H1 (cell line): ENCODE results near the gene CLUH. TPM values are rescaled to one million over a fixed set of nuclear protein-coding genes. Genes with fewer than 3 reads are reported as not detected.

Source experiments
- CTCF ChIA-PET: fragments of 300-600 bp; sonication (Branson Sonifier 250); formaldehyde crosslinking; loops from one replicate; lab custom pipeline; 2021; ENCODE audit not compliant: partially characterized antibody; lab: Charles Lee
- POLR2A ChIA-PET: fragments of 300-600 bp; sonication (Branson Sonifier 250); formaldehyde crosslinking; loops from one replicate; lab custom pipeline; 2021; ENCODE audit warnings: inconsistent platforms; ENCODE audit not compliant: partially characterized antibody; lab: Charles Lee
- DNase-seq, 2 experiments: peaks; one replicate each; pipeline versions ENCODE4 v3.0.0 to v3.0.0-alpha.2; 2010 to 2022; ENCODE audit warnings: low spot score in 2 of 2, low read depth in 1 of 2, mixed read lengths in 1 of 2
- FAIRE-seq: peaks from 2 replicates; lab custom pipeline; 2011; peaks lifted over from hg19 to GRCh38; lab: Jason Lieb, UNC
- H2AFZ ChIP-seq: 2 replicates; pipeline ENCODE4 v1.8.1; 2012; ENCODE audit warnings: low read length, inconsistent platforms
- H2AK5ac ChIP-seq: 2 replicates; pipeline ENCODE4 v1.6.1; 2013; ENCODE audit warnings: low read depth, low read length
- H2BK120ac ChIP-seq: replicated peaks from 2 replicates; pipeline ENCODE3; 2013; ENCODE audit warnings: low read depth, low read length, inconsistent platforms
- H2BK12ac ChIP-seq: 2 replicates; pipeline ENCODE4 v1.6.1; 2013; ENCODE audit warnings: low read depth, low read length
- H2BK15ac ChIP-seq: 2 replicates; pipeline ENCODE4 v1.6.1; 2013; ENCODE audit warnings: low read length
- H2BK20ac ChIP-seq: 2 replicates; pipeline ENCODE4 v1.6.1; 2013; ENCODE audit warnings: low read length
- H2BK5ac ChIP-seq: 2 replicates; pipeline ENCODE4 v1.6.1; 2013; ENCODE audit warnings: low read depth, low read length
- H3K14ac ChIP-seq: 2 replicates; pipeline ENCODE4 v1.6.1; 2013; ENCODE audit warnings: inconsistent platforms; ENCODE audit not compliant: insufficient read length
- H3K18ac ChIP-seq: 2 replicates; pipeline ENCODE4 v1.6.1; 2013; ENCODE audit warnings: low read length; ENCODE audit errors: extremely low read depth
- H3K23ac ChIP-seq: 2 replicates; pipeline ENCODE4 v1.6.1; 2013; ENCODE audit warnings: inconsistent platforms; ENCODE audit not compliant: insufficient read length
- H3K23me2 ChIP-seq: 2 replicates; pipeline ENCODE4 v1.6.1; 2013; ENCODE audit warnings: low read depth, low read length
- H3K27ac ChIP-seq: 2 replicates; pipeline ENCODE4 v1.6.1; 2011; ENCODE audit warnings: low read depth, low read length, inconsistent platforms
- H3K27me3 ChIP-seq, 4 experiments: replicated peaks in 1 of 4; 1 replicate in 1 of 4; 2 replicates in 3 of 4; pipeline versions ENCODE4 v1.6.1 to v1.8.1; 2011 to 2013; ENCODE audit warnings: low read length in 3 of 4, mild to moderate bottlenecking in 3 of 4, inconsistent platforms in 2 of 4, mixed read lengths in 2 of 4, moderate library complexity in 1 of 4; ENCODE audit not compliant: control insufficient read depth in 3 of 4, insufficient read depth in 3 of 4; ENCODE audit errors: extremely low read depth in 1 of 4
- H3K36me3 ChIP-seq, 4 experiments: 2 replicates each; pipeline versions ENCODE4 v1.6.1 to v1.8.1; 2011 to 2013; ENCODE audit warnings: mild to moderate bottlenecking in 4 of 4, low read length in 3 of 4, moderate library complexity in 2 of 4, control low read depth in 1 of 4, inconsistent platforms in 1 of 4; ENCODE audit not compliant: insufficient read depth in 4 of 4, control insufficient read depth in 2 of 4
- H3K4ac ChIP-seq: replicated peaks from 2 replicates; pipeline ENCODE3; 2013; ENCODE audit warnings: low read length, low read depth, mixed read lengths, inconsistent platforms; ENCODE audit not compliant: insufficient read length
- H3K4me1 ChIP-seq, 4 experiments: replicated peaks in 1 of 4; 1 replicate in 1 of 4; 2 replicates in 3 of 4; pipeline versions ENCODE4 v1.6.1 to v1.8.1; 2011 to 2013; ENCODE audit warnings: low read length in 3 of 4, inconsistent platforms in 2 of 4, mixed read lengths in 1 of 4; ENCODE audit not compliant: insufficient read depth in 4 of 4, control insufficient read depth in 3 of 4
- H3K4me2 ChIP-seq, 2 experiments: 2 replicates each; pipeline versions ENCODE4 v1.6.1 to v1.8.1; 2011 to 2013; ENCODE audit warnings: low read depth in 2 of 2, low read length in 2 of 2, control low read depth in 1 of 2, inconsistent platforms in 1 of 2, mild to moderate bottlenecking in 1 of 2; ENCODE audit not compliant: insufficient read depth in 1 of 2
- H3K4me3 ChIP-seq, 4 experiments: fragments of 200-600, 300-600 bp in 1 of 4; sonication (generic), shearing (Covaris generic), sonication (Bioruptor Twin) in 1 of 4; 2 replicates each; pipeline versions ENCODE4 v1.5.1 to v1.8.1; 2011 to 2016; ENCODE audit warnings: low read length in 4 of 4, low read depth in 3 of 4, control low read depth in 2 of 4, inconsistent platforms in 2 of 4, mild to moderate bottlenecking in 2 of 4, mixed read lengths in 1 of 4, moderate library complexity in 1 of 4; ENCODE audit not compliant: insufficient read depth in 2 of 4; ENCODE audit errors: extremely low read depth in 1 of 4
- H3K56ac ChIP-seq: replicated peaks from 2 replicates; pipeline ENCODE3; 2013; ENCODE audit warnings: low read depth, mild to moderate bottlenecking, mixed read lengths, low read length, inconsistent platforms; ENCODE audit not compliant: insufficient read length
- H3K79me1 ChIP-seq: 2 replicates; pipeline ENCODE4 v1.6.1; 2013; ENCODE audit warnings: low read depth, low read length, control low read depth
- H3K79me2 ChIP-seq, 2 experiments: 2 replicates each; pipeline versions ENCODE4 v1.6.1 to v1.8.1; 2012 to 2013; ENCODE audit warnings: low read length in 2 of 2, mild to moderate bottlenecking in 2 of 2, inconsistent platforms in 1 of 2; ENCODE audit not compliant: insufficient read depth in 2 of 2, control insufficient read depth in 1 of 2
- H3K9ac ChIP-seq, 4 experiments: replicated peaks in 1 of 4; 1 replicate in 1 of 4; 2 replicates in 3 of 4; pipeline versions ENCODE4 v1.6.1 to v1.8.1; 2011 to 2013; ENCODE audit warnings: low read depth in 3 of 4, low read length in 3 of 4, control low read depth in 2 of 4, mild to moderate bottlenecking in 2 of 4, moderate library complexity in 2 of 4, inconsistent platforms in 1 of 4; ENCODE audit errors: extremely low read depth in 1 of 4
- H3K9me3 ChIP-seq, 2 experiments: 2 replicates each; pipeline versions ENCODE4 v1.6.1 to v1.8.1; 2012 to 2013; ENCODE audit warnings: mild to moderate bottlenecking in 2 of 2, moderate library complexity in 2 of 2, control low read depth in 1 of 2, inconsistent platforms in 1 of 2, low read depth in 1 of 2, low read length in 1 of 2, mixed read lengths in 1 of 2; ENCODE audit not compliant: insufficient read depth in 2 of 2
- H4K20me1 ChIP-seq, 2 experiments: replicated peaks in 1 of 2; 2 replicates each; pipeline versions ENCODE3 to v1.8.1; 2011 to 2013; ENCODE audit warnings: inconsistent platforms in 2 of 2, low read length in 2 of 2, mild to moderate bottlenecking in 1 of 2; ENCODE audit not compliant: insufficient read depth in 2 of 2, control insufficient read depth in 1 of 2
- H4K5ac ChIP-seq: 2 replicates; pipeline ENCODE4 v1.6.1; 2013; ENCODE audit warnings: low read length, low read depth, mixed read lengths, inconsistent platforms; ENCODE audit not compliant: insufficient read length
- H4K8ac ChIP-seq: 2 replicates; pipeline ENCODE4 v1.8.0; 2013; ENCODE audit warnings: mild to moderate bottlenecking, moderate library complexity, low read length, inconsistent platforms; ENCODE audit not compliant: insufficient read depth; ENCODE audit errors: extremely low read depth
- H4K91ac ChIP-seq: replicated peaks from 2 replicates; pipeline ENCODE3; 2013; ENCODE audit warnings: low read length, mixed read lengths, inconsistent platforms; ENCODE audit not compliant: insufficient read length
- BACH1 ChIP-seq: IDR thresholded peaks from 2 replicates; pipeline ENCODE4 v1.6.1; 2012; ENCODE audit warnings: low read length, improper control_type of control experiment
- CHD2 ChIP-seq: IDR thresholded peaks from 2 replicates; pipeline ENCODE4 v1.6.1; 2012; ENCODE audit warnings: low read length, improper control_type of control experiment
- GABPA ChIP-seq: IDR thresholded peaks from 2 replicates; pipeline ENCODE4 v1.6.1; 2011; ENCODE audit warnings: mild to moderate bottlenecking, low read length, moderate library complexity, borderline replicate concordance; ENCODE audit not compliant: insufficient read depth
- KDM4A ChIP-seq: IDR thresholded peaks from one replicate; pipeline ENCODE4 v1.7.1; 2012; ENCODE audit warnings: low read depth, mild to moderate bottlenecking, moderate library complexity, low read length, inconsistent platforms; ENCODE audit not compliant: severe bottlenecking
- RXRA ChIP-seq: IDR thresholded peaks from 2 replicates; pipeline ENCODE4 v1.6.1; 2011; ENCODE audit warnings: low read depth, mild to moderate bottlenecking, low read length, moderate library complexity; ENCODE audit not compliant: insufficient read depth
- SIN3A ChIP-seq, 2 experiments: IDR thresholded peaks in 1 of 2; conservative IDR thresholded peaks in 1 of 2; 2 replicates each; pipeline ENCODE4 v1.6.1; 2011 to 2012; ENCODE audit warnings: low read length in 2 of 2, improper control_type of control experiment in 1 of 2, low read depth in 1 of 2, mild to moderate bottlenecking in 1 of 2
- TAF1 ChIP-seq: IDR thresholded peaks from 2 replicates; pipeline ENCODE4 v1.6.1; 2011; ENCODE audit warnings: mild to moderate bottlenecking, low read depth, low read length
- ZNF274 ChIP-seq: IDR thresholded peaks from 2 replicates; pipeline ENCODE4 v1.7.0; 2012; ENCODE audit warnings: low read length, borderline replicate concordance; ENCODE audit errors: extremely low read depth
- WGBS, 2 experiments: shearing (Covaris generic) in 1 of 2; methylation state at CpG; one replicate each; pipeline versions ENCODE4 v1.1.6 to v1.1.7; 2013 to 2015; ENCODE audit warnings: low lambda C conversion rate in 2 of 2, mixed read lengths in 2 of 2, inconsistent platforms in 1 of 2, low coverage in 1 of 2, missing lambda C conversion rate in 1 of 2; ENCODE audit not compliant: insufficient replicate concordance in 2 of 2, insufficient coverage in 1 of 2, insufficient read length in 1 of 2; ENCODE audit errors: extremely low coverage in 1 of 2, missing lambda C conversion rate in 1 of 2; 5-methylcytosine and 5-hydroxymethylcytosine counted together
- polyA plus RNA-seq, 7 experiments: library from polyadenylated mRNA; depleted of rRNA in 3 of 7; stranded (reverse) in 5 of 7; unstranded in 2 of 7; fragments of >200 nt in 5 of 7; fragments of 200-250 nt in 2 of 7; gene quantifications; 1 replicate in 5 of 7; 2 replicates in 1 of 7; 4 replicates in 1 of 7; pipeline versions ENCODE4 v1.2.1 to v1.2.3, GENCODE V29; 2011 to 2013; ENCODE audit warnings: missing spikeins in 2 of 7, mixed read lengths in 2 of 7
- total RNA-seq: library from RNA; stranded (reverse); fragmentation: NEBNext Ultra II Directional; extraction: Animal tissue kit (Norgen Biotek cat#: 25700); gene quantifications from 2 replicates; pipeline ENCODE4 v1.2.1, GENCODE V29; 2021

The CLUH gene
- total and polyA plus RNA-seq, 2 of the 8 experiments (the other 6 are each of a cell fraction or from before 2014, with no cell fraction given) = 33.6 to 98.6 TPM

DNA sequence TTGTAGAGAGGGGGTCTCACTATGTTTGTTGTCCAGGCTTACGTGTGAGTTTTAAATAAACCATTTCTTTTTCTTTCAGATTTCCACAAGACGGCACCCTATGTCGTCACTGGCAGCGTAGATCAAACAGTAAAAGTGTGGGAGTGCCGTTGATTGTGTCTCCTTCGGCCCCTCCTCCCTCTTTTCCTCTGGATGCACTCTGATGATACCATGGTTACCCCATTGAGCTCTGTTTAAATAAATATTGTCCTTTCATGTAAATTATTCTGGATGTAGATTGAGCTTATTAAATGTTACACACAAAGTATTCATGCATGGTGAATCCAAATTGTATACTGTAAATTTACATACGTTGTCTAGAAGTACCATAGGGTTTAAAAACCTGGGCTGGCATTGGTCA, 29.9 kb downstream of the CLUH start:
- DNase-seq (no peak), FAIRE-seq (no peak)
- no peaks in the 10 kb centered on the region for H3K4me1 ChIP-seq
- no peak overlapping the region for H3K56ac ChIP-seq
- no peak overlapping the region for H3K4me3 ChIP-seq
- no peak overlapping the region for H3K4me2 ChIP-seq
- 92% methylated on average over 7 of the region's 7 CpGs; no CpG with 5 or more reads in 1 of the 2 experiments for WGBS, 2 experiments
- no peak overlapping the region for H2AK5ac ChIP-seq
- H2BK20ac ChIP-seq = no peak overlapping the region
- peaks cover 0 to 9% of the 10 kb centered on the region in 2 experiments for H4K20me1 ChIP-seq
- H2BK5ac ChIP-seq = no peak overlapping the region
- H3K27ac ChIP-seq = no peak overlapping the region
- no peak overlapping the region for H4K91ac ChIP-seq
- no peak overlapping the region for H3K14ac ChIP-seq
- H3K4ac ChIP-seq = no peak overlapping the region
- no peak overlapping the region for H2BK120ac ChIP-seq
- H3K27me3 ChIP-seq = no peaks in the 10 kb centered on the region
- H3K18ac ChIP-seq = no peak overlapping the region
- H3K23ac ChIP-seq = no peak overlapping the region
- no peak overlapping the region for H3K9ac ChIP-seq
- H2AFZ ChIP-seq = no peak overlapping the region
- H4K8ac ChIP-seq = no peak overlapping the region
- H2BK12ac ChIP-seq = no peak overlapping the region
- no peak overlapping the region for H4K5ac ChIP-seq
- TF ChIP-seq SIN3A (conservative IDR thresholded peaks at IDR 0.05 in 1 of 2, IDR thresholded peaks at IDR 0.05 in 1 of 2; ENCODE audit: low read depth in 1 of 2, low read length in 2 of 2) (no peak), ZNF274 (no peak), CHD2 (no peak), GABPA (no peak), BACH1 (no peak), TAF1 (no peak), KDM4A (no peak), RXRA (no peak)
- H3K36me3 ChIP-seq = peaks cover 9 to 34% (median 20%) of the 10 kb centered on the region in 4 experiments; a peak in 7 of 8 replicates
- no peaks in the 10 kb centered on the region for H3K79me2 ChIP-seq
- H2BK15ac ChIP-seq = no peak overlapping the region
- CTCF ChIA-PET = interaction anchor here (1.3 to 1.5 kb wide), 2 partner anchors 15 to 265 kb away, joined by 3 to 4 read pairs; no protein-coding TSS in a partner anchor
- H3K23me2 ChIP-seq = peaks cover 6% of the 10 kb centered on the region; the same call in 1 of the 2 replicates
- H3K9me3 ChIP-seq = no peaks in the 10 kb centered on the region
- POLR2A ChIA-PET = interaction anchor here (1.0 to 1.4 kb wide), 2 partner anchors 10 to 171 kb away, joined by 3 to 4 read pairs; no protein-coding TSS in a partner anchor
- H3K79me1 ChIP-seq = no peaks in the 10 kb centered on the region
